Measurements from ENCODE around the gene NRXN3.

NRXN3 gene

DNA sequence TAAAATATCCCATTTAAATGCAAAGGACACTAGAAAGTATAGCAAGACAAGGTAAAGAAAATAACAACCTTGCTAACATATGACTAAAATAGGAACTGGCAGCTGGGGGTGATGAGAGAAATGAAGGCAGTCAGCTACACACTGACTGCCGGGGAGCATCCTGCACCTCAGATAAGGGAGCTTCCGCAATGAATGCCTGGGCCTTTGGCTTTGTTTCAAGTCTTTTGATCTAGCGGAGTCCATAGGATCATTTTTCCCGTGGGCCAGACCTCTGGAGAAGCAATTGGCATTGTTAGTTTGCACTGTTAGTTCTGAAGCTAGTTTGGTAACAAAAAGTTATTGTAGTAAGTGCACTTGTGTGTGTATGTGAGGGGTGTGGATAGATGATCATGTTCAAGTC is 1401.2 kb downstream of the NRXN3 start:
- no peaks in the 10 kb centered on the region for H3K36me3 ChIP-seq (ENCODE audit: control insufficient read depth, insufficient read depth, low read length)
- 47 to 51% methylated on average over 4 of the region's 4 CpGs for WGBS, 2 experiments

DNA sequence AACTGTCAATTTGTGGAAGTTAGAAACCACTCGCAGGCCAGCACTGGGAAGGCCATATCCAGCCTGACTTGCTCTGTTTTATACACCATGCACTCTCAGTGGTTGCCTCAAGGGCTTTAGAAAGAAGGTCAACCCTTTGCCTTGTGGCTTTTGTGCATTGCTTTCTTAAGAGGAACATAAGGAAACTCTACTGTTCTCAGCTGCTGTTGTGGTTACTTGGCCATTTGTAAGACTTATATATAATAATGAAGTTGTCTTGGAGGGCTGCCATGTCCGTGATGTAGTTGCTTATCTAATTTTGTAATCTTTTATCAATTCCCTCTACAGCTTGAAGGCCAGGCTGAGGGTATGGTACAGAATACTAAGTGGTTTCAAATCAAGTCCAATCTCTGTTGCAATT is 1403.3 kb downstream of the NRXN3 start:
- peaks cover 43% of the 10 kb centered on the region for H3K4me1 ChIP-seq (ENCODE audit: control insufficient read depth, insufficient read depth, low read length)
- WGBS, 2 experiments, result 88 to 95% methylated on average over 1 to 2 of the region's 2 CpGs
- H3K27ac ChIP-seq (ENCODE audit: insufficient read depth, low read depth, low read length, poor library complexity, severe bottlenecking), result no peak overlapping the region
- H3K36me3 ChIP-seq (ENCODE audit: control insufficient read depth, insufficient read depth, low read length), result no peaks in the 10 kb centered on the region
- H3K9me3 ChIP-seq (ENCODE audit: control insufficient read depth, low read length), result no peaks in the 10 kb centered on the region
- no peak overlapping the region for H3K4me3 ChIP-seq (ENCODE audit: insufficient read depth, low read depth, low read length)
- no peaks in the 10 kb centered on the region for H3K27me3 ChIP-seq (ENCODE audit: control insufficient read depth, insufficient read depth, low read length, poor library complexity, severe bottlenecking)

More for the DNA sequence above, 1401.2 kb downstream of the NRXN3 start:
- no peaks in the 10 kb centered on the region for H3K27me3 ChIP-seq (ENCODE audit: control insufficient read depth, insufficient read depth, low read length, poor library complexity, severe bottlenecking)
- H3K27ac ChIP-seq (ENCODE audit: insufficient read depth, low read depth, low read length, poor library complexity, severe bottlenecking), result no peak overlapping the region
- peaks cover 35% of the 10 kb centered on the region for H3K4me1 ChIP-seq (ENCODE audit: control insufficient read depth, insufficient read depth, low read length)
- H3K9me3 ChIP-seq (ENCODE audit: control insufficient read depth, low read length), result no peaks in the 10 kb centered on the region
- H3K4me3 ChIP-seq (ENCODE audit: insufficient read depth, low read depth, low read length), result no peak overlapping the region

DNA sequence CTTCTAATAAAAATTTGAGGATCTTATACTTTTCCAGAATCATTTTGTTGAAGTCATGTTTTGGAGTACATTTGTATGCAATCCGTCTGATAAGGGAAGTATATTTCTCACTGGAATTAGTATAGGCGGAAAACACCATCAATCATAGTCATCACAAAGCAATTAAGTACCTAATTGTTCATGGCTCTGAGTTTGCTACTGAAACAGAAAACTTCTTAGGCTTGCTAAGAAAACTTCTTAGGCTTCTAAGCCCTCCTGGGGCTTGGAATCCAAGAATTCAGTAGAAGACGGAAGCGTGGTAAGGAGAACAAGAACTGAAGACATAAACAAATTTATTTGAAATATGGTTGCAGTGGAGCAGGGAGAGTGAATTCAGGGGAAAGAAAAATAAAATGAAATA is 1404.9 kb downstream of the NRXN3 start:
- no peak overlapping the region for H3K27ac ChIP-seq (ENCODE audit: insufficient read depth, low read depth, low read length, poor library complexity, severe bottlenecking)
- H3K9me3 ChIP-seq (ENCODE audit: control insufficient read depth, low read length), result no peaks in the 10 kb centered on the region
- no peak overlapping the region for H3K4me3 ChIP-seq (ENCODE audit: insufficient read depth, low read depth, low read length)
- H3K36me3 ChIP-seq (ENCODE audit: control insufficient read depth, insufficient read depth, low read length), result no peaks in the 10 kb centered on the region
- peaks cover 43% of the 10 kb centered on the region for H3K4me1 ChIP-seq (ENCODE audit: control insufficient read depth, insufficient read depth, low read length)
- H3K27me3 ChIP-seq (ENCODE audit: control insufficient read depth, insufficient read depth, low read length, poor library complexity, severe bottlenecking), result no peaks in the 10 kb centered on the region
- 3 to 19% methylated on average over 3 to 4 of the region's 4 CpGs for WGBS, 2 experiments

DNA sequence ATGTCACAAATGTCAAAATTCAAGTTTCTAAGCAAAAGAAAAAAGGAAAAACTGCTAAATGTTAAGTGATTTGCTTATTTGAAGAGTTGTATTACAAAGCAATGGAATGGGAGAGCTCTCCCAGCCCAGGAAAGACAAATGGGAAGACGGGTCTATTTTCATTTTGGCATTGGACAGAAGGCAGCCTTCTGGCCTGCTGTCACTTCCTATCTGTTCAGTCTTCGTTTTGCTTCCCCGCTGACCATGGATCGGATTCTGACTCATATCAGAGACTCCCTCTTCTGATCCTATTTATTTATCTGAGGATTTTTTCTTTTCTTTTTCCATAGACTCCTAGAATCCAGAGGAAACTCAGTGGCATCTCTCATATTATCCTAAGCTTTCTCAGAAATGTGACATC is 1406.3 kb downstream of the NRXN3 start:
- no peak overlapping the region for H3K4me3 ChIP-seq (ENCODE audit: insufficient read depth, low read depth, low read length)
- no peaks in the 10 kb centered on the region for H3K9me3 ChIP-seq (ENCODE audit: control insufficient read depth, low read length)
- WGBS, 2 experiments, result 85 to 87% methylated on average over 4 of the region's 4 CpGs
- H3K27ac ChIP-seq (ENCODE audit: insufficient read depth, low read depth, low read length, poor library complexity, severe bottlenecking), result no peak overlapping the region
- no peaks in the 10 kb centered on the region for H3K27me3 ChIP-seq (ENCODE audit: control insufficient read depth, insufficient read depth, low read length, poor library complexity, severe bottlenecking)
- H3K4me1 ChIP-seq (ENCODE audit: control insufficient read depth, insufficient read depth, low read length), result peaks cover 36% of the 10 kb centered on the region
- no peaks in the 10 kb centered on the region for H3K36me3 ChIP-seq (ENCODE audit: control insufficient read depth, insufficient read depth, low read length)

DNA sequence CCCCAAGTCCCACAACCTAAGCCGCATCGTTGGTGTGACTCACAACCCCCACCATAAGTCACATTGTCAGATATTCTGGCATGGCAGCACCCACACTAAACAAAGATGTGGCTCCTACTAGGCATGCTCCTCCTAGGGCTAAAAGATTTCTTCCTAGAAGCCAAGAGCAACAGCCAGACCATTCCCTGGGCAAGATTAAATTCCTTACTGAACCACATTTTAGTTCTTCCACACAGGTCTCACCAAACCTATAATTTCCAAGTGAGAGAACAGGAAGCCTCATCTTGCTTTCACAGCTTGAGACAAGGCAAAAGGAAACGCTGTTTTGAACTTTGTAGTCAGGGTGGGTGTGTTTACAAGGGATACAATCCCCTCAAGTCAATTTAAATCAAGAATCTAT is 1408.3 kb downstream of the NRXN3 start:
- Histone ChIP-seq H3K4me3 (ENCODE audit: insufficient read depth, low read depth, low read length) (no peak overlapping the region), H3K27me3 (ENCODE audit: control insufficient read depth, insufficient read depth, low read length, poor library complexity, severe bottlenecking) (no peaks in the 10 kb centered on the region), H3K36me3 (ENCODE audit: control insufficient read depth, insufficient read depth, low read length) (no peaks in the 10 kb centered on the region), H3K4me1 (ENCODE audit: control insufficient read depth, insufficient read depth, low read length) (peaks cover 29% of the 10 kb centered on the region), H3K9me3 (ENCODE audit: control insufficient read depth, low read length) (no peaks in the 10 kb centered on the region), H3K27ac (ENCODE audit: insufficient read depth, low read depth, low read length, poor library complexity, severe bottlenecking) (no peak overlapping the region)
- WGBS, 2 experiments, result 86 to 96% methylated on average over 2 to 3 of the region's 3 CpGs

DNA sequence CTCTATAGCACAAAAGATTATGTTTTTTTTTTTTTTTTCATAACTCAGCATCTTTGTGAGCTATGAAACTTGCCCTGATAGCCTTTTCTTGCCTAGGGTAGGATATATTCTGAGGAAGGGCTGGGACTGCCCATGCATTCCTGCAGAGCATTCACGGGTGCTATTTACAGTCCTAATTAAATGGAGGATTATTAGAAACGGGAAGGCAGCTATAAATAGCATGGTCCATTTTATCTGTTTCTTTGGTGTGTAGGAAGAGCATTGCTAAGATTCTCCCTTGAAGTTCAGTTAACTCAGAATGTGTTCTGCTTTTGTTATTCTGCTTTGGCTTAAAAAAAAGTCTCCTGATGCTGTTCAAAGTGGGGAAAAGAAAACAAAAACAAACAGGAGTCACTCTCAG is 1410.2 kb downstream of the NRXN3 start:
- H3K9me3 ChIP-seq (ENCODE audit: control insufficient read depth, low read length), result no peaks in the 10 kb centered on the region
- H3K4me1 ChIP-seq (ENCODE audit: control insufficient read depth, insufficient read depth, low read length), result peaks cover 24% of the 10 kb centered on the region
- H3K27me3 ChIP-seq (ENCODE audit: control insufficient read depth, insufficient read depth, low read length, poor library complexity, severe bottlenecking), result no peaks in the 10 kb centered on the region
- H3K36me3 ChIP-seq (ENCODE audit: control insufficient read depth, insufficient read depth, low read length), result no peaks in the 10 kb centered on the region
- H3K27ac ChIP-seq (ENCODE audit: insufficient read depth, low read depth, low read length, poor library complexity, severe bottlenecking), result no peak overlapping the region
- WGBS, 2 experiments, result 38 to 41% methylated on average over 2 of the region's 2 CpGs
- H3K4me3 ChIP-seq (ENCODE audit: insufficient read depth, low read depth, low read length), result no peak overlapping the region

DNA sequence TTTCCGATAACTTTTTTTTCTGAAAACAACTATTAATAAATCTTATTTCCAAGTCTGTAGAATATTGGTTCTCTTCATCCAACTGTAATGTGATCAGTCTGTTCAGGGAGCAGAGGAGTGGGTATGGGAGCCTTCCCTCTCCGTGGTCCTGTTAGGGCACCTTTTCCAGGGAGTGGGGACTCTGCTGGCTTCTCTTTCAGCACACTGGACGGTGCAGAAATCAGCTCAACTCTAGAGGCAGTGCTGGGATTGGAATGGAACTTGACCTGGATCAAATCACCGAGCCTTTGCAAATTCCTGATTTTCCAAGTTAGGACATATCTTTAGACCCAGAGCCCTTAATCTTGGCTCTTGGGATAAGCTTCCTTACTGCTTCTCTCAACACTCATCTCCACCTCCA is 1410.7 kb downstream of the NRXN3 start:
- H3K4me3 ChIP-seq (ENCODE audit: insufficient read depth, low read depth, low read length), result no peak overlapping the region
- H3K27ac ChIP-seq (ENCODE audit: insufficient read depth, low read depth, low read length, poor library complexity, severe bottlenecking), result no peak overlapping the region
- H3K36me3 ChIP-seq (ENCODE audit: control insufficient read depth, insufficient read depth, low read length), result no peaks in the 10 kb centered on the region
- 85 to 88% methylated on average over 3 of the region's 4 CpGs for whole genome bisulfite sequencing, 2 experiments
- no peaks in the 10 kb centered on the region for H3K9me3 ChIP-seq (ENCODE audit: control insufficient read depth, low read length)
- peaks cover 19% of the 10 kb centered on the region for H3K4me1 ChIP-seq (ENCODE audit: control insufficient read depth, insufficient read depth, low read length)
- H3K27me3 ChIP-seq (ENCODE audit: control insufficient read depth, insufficient read depth, low read length, poor library complexity, severe bottlenecking), result no peaks in the 10 kb centered on the region

DNA sequence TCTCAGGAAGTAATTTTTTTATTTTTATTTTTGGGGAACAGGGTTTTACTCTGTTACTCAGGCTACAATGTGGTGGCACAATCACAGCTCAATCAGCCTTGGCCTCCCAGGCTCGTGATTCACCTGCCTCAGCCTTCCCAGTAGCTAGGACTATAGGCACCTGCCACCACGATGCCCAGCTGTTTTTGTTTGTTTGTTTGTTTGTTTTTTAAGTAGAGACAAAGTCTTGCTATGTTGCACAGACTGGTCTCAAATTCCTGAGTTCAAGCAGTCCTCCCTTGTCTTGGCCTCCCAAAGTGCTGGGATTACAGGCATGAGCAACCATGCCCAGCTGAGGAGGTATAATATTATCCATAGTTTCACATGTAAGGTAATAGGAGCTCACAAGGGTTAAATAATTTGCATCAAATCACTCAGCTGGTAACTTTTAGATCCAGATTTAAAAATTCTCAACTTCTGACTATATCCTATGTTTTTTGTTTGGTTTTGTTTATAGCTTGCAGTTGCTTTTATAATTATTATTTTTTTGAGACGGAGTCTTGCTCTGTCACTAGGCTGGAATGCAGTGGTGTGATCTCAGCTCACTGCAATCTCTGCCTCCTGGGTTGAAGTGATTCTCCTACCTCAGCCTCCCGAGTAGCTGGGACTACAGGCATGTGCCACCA is 1411.9 kb downstream of the NRXN3 start:
- 74 to 82% methylated on average over 4 of the region's 4 CpGs for WGBS, 2 experiments
- no peak overlapping the region for H3K27ac ChIP-seq (ENCODE audit: insufficient read depth, low read depth, low read length, poor library complexity, severe bottlenecking)

DNA sequence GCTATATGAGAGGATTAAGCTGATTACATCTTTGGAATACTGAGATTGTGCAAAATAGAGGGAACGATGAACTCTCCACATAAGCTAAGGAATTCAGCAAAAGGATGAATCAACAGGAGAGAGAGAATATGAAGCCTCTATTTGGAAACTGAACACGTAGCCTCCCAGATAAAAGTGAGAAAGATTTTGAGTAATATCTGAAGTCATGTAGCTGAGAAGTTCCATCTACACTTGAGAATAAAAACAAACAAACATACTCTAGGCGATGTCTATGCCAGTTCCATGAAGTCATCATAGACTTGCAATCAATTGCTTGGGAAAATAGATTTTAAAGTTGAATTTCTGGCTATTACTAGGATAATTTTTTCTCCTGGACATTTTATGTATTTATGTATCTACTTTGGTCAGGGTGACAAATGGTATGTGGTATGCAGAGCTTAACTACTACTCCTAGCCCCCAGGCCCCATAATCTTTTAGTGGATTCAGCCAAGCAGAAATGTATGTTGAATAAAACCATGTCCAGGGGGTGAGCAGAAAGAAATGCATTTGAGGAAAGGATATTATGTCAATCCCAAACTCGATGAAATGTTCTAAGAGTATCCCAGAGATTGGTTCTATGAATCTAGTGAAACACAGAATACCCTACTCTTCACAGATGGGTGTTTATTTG is 1413.7 kb downstream of the NRXN3 start:
- no peak overlapping the region for H3K27ac ChIP-seq (ENCODE audit: insufficient read depth, low read depth, low read length, poor library complexity, severe bottlenecking)
- H3K27me3 ChIP-seq (ENCODE audit: control insufficient read depth, insufficient read depth, low read length, poor library complexity, severe bottlenecking), result no peaks in the 10 kb centered on the region
- H3K4me1 ChIP-seq (ENCODE audit: control insufficient read depth, insufficient read depth, low read length), result peaks cover 6% of the 10 kb centered on the region
- no peaks in the 10 kb centered on the region for H3K9me3 ChIP-seq (ENCODE audit: control insufficient read depth, low read length)
- H3K4me3 ChIP-seq (ENCODE audit: insufficient read depth, low read depth, low read length), result no peak overlapping the region
- no peaks in the 10 kb centered on the region for H3K36me3 ChIP-seq (ENCODE audit: control insufficient read depth, insufficient read depth, low read length)
- whole genome bisulfite sequencing, 2 experiments, result 88 to 95% methylated on average over 3 to 4 of the region's 4 CpGs

More for the DNA sequence above, 1411.9 kb downstream of the NRXN3 start:
- Histone ChIP-seq H3K36me3 (ENCODE audit: control insufficient read depth, insufficient read depth, low read length) (no peaks in the 10 kb centered on the region), H3K4me3 (ENCODE audit: insufficient read depth, low read depth, low read length) (no peak overlapping the region), H3K4me1 (ENCODE audit: control insufficient read depth, insufficient read depth, low read length) (peaks cover 12% of the 10 kb centered on the region), H3K27me3 (ENCODE audit: control insufficient read depth, insufficient read depth, low read length, poor library complexity, severe bottlenecking) (no peaks in the 10 kb centered on the region), H3K9me3 (ENCODE audit: control insufficient read depth, low read length) (no peaks in the 10 kb centered on the region)

DNA sequence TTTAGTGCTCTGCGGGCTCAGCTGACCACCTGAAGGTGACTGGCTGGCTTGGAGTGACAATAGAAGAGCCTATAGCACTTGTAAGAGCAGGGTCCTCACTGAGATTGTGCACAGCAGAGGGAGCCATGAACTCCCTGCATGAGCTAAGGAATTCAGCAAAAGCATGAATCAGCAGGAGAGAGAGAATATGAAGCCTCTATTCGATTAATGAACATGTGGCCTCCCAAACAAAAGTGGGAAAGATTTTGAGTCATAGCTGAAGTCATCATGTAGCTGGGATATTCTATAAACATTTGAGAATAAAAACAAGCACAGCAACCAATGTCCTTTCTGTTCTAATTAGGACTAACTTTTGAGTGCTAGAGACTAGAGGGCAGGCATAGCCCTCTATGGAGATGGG is 1414.5 kb downstream of the NRXN3 start:
- Histone ChIP-seq H3K27me3 (ENCODE audit: control insufficient read depth, insufficient read depth, low read length, poor library complexity, severe bottlenecking) (no peaks in the 10 kb centered on the region), H3K36me3 (ENCODE audit: control insufficient read depth, insufficient read depth, low read length) (no peaks in the 10 kb centered on the region), H3K9me3 (ENCODE audit: control insufficient read depth, low read length) (no peaks in the 10 kb centered on the region), H3K4me3 (ENCODE audit: insufficient read depth, low read depth, low read length) (no peak overlapping the region), H3K27ac (ENCODE audit: insufficient read depth, low read depth, low read length, poor library complexity, severe bottlenecking) (no peak overlapping the region), H3K4me1 (ENCODE audit: control insufficient read depth, insufficient read depth, low read length) (peaks cover 6% of the 10 kb centered on the region)
- 92 to 98% methylated on average over 2 of the region's 2 CpGs for WGBS, 2 experiments
